PC-3 (cell line): Measurements from ENCODE around the gene SLC38A3. TPM values are rescaled to one million over a fixed set of nuclear protein-coding genes. Genes with fewer than 3 reads are reported as not detected.

Experiments used
- ATAC-seq: fragments of 200-7000 bp; cut with Tn5 transposase; 2 replicates; pipeline ENCODE4 v1.9.1; 2020; ENCODE audit warnings: mild to moderate bottlenecking, moderate library complexity
- BruUV-seq: library from RNA; stranded (reverse); fragments of 400-500 nt; replicated peaks from 2 replicates; lab custom pipeline; 2021; lab: Mats Ljungman, UMichigan
- CTCF ChIA-PET: fragments of 300-600 bp; sonication (Branson Sonifier 250); formaldehyde crosslinking; loops from one replicate; lab custom pipeline; 2022; ENCODE audit warnings: antibody characterized with exemption; lab: Charles Lee
- POLR2A ChIA-PET: fragments of 300-600 bp; sonication (Branson Sonifier 250); formaldehyde crosslinking; loops from one replicate; lab custom pipeline; 2022; ENCODE audit warnings: antibody characterized with exemption; ENCODE audit not compliant: unreplicated experiment; lab: Charles Lee
- DNase-seq: peaks from one replicate; pipeline ENCODE4 v3.0.0-alpha.2; 2015
- H2AFZ ChIP-seq: fragments of 300-600 bp; sonication (generic); 2 replicates; pipeline ENCODE4 v1.6.0; 2016; ENCODE audit warnings: antibody characterized with exemption, low read length
- H3F3A ChIP-seq: fragments of 300-600 bp; sonication (generic); one replicate; pipeline ENCODE4 v1.6.0; 2017; ENCODE audit warnings: antibody characterized with exemption, low read length, control low read depth, mild to moderate bottlenecking; ENCODE audit not compliant: unreplicated experiment
- H3K27ac ChIP-seq: fragments of 300-600 bp; sonication (generic); 2 replicates; pipeline ENCODE4 v1.5.1; 2016; ENCODE audit warnings: mild to moderate bottlenecking, low read length
- H3K27me3 ChIP-seq: fragments of 300-600 bp; sonication (generic); 2 replicates; pipeline ENCODE4 v1.6.1; 2016; ENCODE audit warnings: low read length, mixed read lengths
- H3K36me3 ChIP-seq: fragments of 300-600 bp; sonication (generic); 2 replicates; pipeline ENCODE4 v1.6.1; 2016; ENCODE audit warnings: low read depth, mixed run types, low read length, mixed read lengths
- H3K4me1 ChIP-seq: fragments of 300-600 bp; sonication (generic); 2 replicates; pipeline ENCODE4 v1.5.1; 2016; ENCODE audit warnings: low read length; ENCODE audit not compliant: insufficient read depth
- H3K4me2 ChIP-seq: fragments of 300-600 bp; sonication (generic); 2 replicates; pipeline ENCODE4 v1.6.0; 2016; ENCODE audit warnings: low read length
- H3K4me3 ChIP-seq: fragments of 300-600 bp; sonication (generic); 2 replicates; pipeline ENCODE4 v1.5.1; 2016; ENCODE audit warnings: mild to moderate bottlenecking, low read length, mixed read lengths
- H3K79me2 ChIP-seq: fragments of 300-600 bp; sonication (generic); 2 replicates; pipeline ENCODE4 v1.6.1; 2017; ENCODE audit warnings: low read length, mixed read lengths
- H3K9ac ChIP-seq: fragments of 300-600 bp; sonication (generic); 2 replicates; pipeline ENCODE4 v1.6.0; 2016; ENCODE audit warnings: mild to moderate bottlenecking, low read length
- H3K9me2 ChIP-seq: fragments of 300-600 bp; sonication (generic); replicated peaks from 2 replicates; pipeline ENCODE4 v1.6.1; 2016; ENCODE audit warnings: mixed run types, low read length, mixed read lengths
- H3K9me3 ChIP-seq: fragments of 300-600 bp; sonication (generic); 2 replicates; pipeline ENCODE4 v1.6.1; 2016; ENCODE audit warnings: low read length, mixed read lengths
- H4K20me1 ChIP-seq: fragments of 300-600 bp; sonication (generic); 2 replicates; pipeline ENCODE4 v1.6.1; 2016; ENCODE audit warnings: low read length, mixed read lengths
- CTCF ChIP-seq: fragments of 300-600 bp; sonication (generic); conservative IDR thresholded peaks from 2 replicates; pipeline ENCODE4 v1.5.1; 2017; ENCODE audit warnings: antibody characterized with exemption, low read depth, mild to moderate bottlenecking, low read length
- EZH2 ChIP-seq: fragments of 300-600 bp; sonication (generic); IDR thresholded peaks from one replicate; pipeline ENCODE4 v1.6.1; 2017; ENCODE audit warnings: antibody characterized with exemption, mild to moderate bottlenecking, low read length; ENCODE audit not compliant: unreplicated experiment
- EZH2phosphoT487 ChIP-seq: fragments of 300-600 bp; sonication (generic); IDR thresholded peaks from 2 replicates; pipeline ENCODE4 v1.6.1; 2018; ENCODE audit warnings: mild to moderate bottlenecking, antibody characterized with exemption, low read length, borderline replicate concordance
- intact Hi-C: fragments of 100-400 bp; cut with micrococcal nuclease; formaldehyde crosslinking; loops from 2 replicates; pipeline ENCODE4 v1.9.0; 2023
- total RNA-seq: library from RNA; depleted of rRNA; stranded (reverse); fragments of >200 nt; gene quantifications from 2 replicates; pipeline ENCODE4 v1.2.3, GENCODE V29; 2014

The SLC38A3 gene
- total RNA-seq, 1 experiment from 2014 or later, result 3.3 TPM

- peaks cover 82% of the 10 kb centered on the region for H3K4me1 ChIP-seq
- peak overlapping the region; percentile 99 for H3K27ac ChIP-seq
- DNase-seq (peak; percentile 98), ATAC-seq (peak; percentile 52)
- peak overlapping the region; percentile 87 for H3K9ac ChIP-seq
- H2AFZ ChIP-seq, result no peak overlapping the region
- H3K9me3 ChIP-seq, result no peaks in the 10 kb centered on the region
- no peaks in the 10 kb centered on the region for H3K27me3 ChIP-seq
- TF ChIP-seq EZH2 (no peak), EZH2phosphoT487 (no peak), CTCF (no peak)
- intact Hi-C loops, result no loop called here
- H4K20me1 ChIP-seq, result no peaks in the 10 kb centered on the region
- H3F3A ChIP-seq, result no peaks in the 10 kb centered on the region
- H3K79me2 ChIP-seq, result peaks cover 32% of the 10 kb centered on the region
- BruUV-seq, result TSS peak; percentile 34
- no peaks in the 10 kb centered on the region for H3K9me2 ChIP-seq
- ChIA-PET CTCF (interaction anchor here (1.2 kb wide), 1 partner anchor 28 kb away, joined by 3 read pairs; the partner anchor contains the start of gene GNAT1), POLR2A (interaction anchor here (0.6 kb wide), 3 partner anchors 17 to 190 kb away, joined by 3 to 9 read pairs (median 3); partner anchors contain the start of gene GNAI2)
- peak overlapping the region; percentile 16; the same call in 1 of the 2 replicates for H3K4me3 ChIP-seq
- H3K36me3 ChIP-seq, result no peaks in the 10 kb centered on the region
- peak overlapping the region; percentile 66 for H3K4me2 ChIP-seq
Measured at GRCh38 chr3:50163572-50164455, 41.3 kb upstream of the SLC38A3 start.

- ChIA-PET POLR2A (no interaction called here), CTCF (interaction anchor here (1.2 kb wide), 1 partner anchor 27 kb away, joined by 3 read pairs; the partner anchor contains the start of gene GNAT1)
- Histone ChIP-seq H3K27me3 (no peaks in the 10 kb centered on the region), H3K4me1 (peaks cover 80% of the 10 kb centered on the region), H3K4me2 (peak overlapping the region; percentile 66), H3K27ac (peak overlapping the region; percentile 99), H3K79me2 (peaks cover 38% of the 10 kb centered on the region), H3F3A (no peaks in the 10 kb centered on the region), H4K20me1 (no peaks in the 10 kb centered on the region), H3K9ac (peak overlapping the region; percentile 87), H3K9me2 (no peaks in the 10 kb centered on the region), H2AFZ (no peak overlapping the region), H3K4me3 (peak overlapping the region; percentile 16; the same call in 1 of the 2 replicates), H3K9me3 (no peaks in the 10 kb centered on the region), H3K36me3 (no peaks in the 10 kb centered on the region)
- ATAC-seq (no peak), DNase-seq (no peak)
- intact Hi-C loops, result no loop called here
- BruUV-seq, result TSS peak; percentile 13
- TF ChIP-seq EZH2phosphoT487 (no peak), EZH2 (no peak), CTCF (no peak)
Measured at GRCh38 chr3:50164481-50164880, 40.6 kb upstream of the SLC38A3 start.
